Activated naive CD4-positive, alpha-beta T cell treated with anti-CD3 and anti-CD28 coated beads, Interleukin-2, amount 50 U/mL, for 72 hours (primary cell): ENCODE results near the gene PCLO. TPM values are rescaled to one million over a fixed set of nuclear protein-coding genes. Genes with fewer than 3 reads are reported as not detected.
"Not testable (repeated sequence)": the region's sequence is repeated elsewhere in the genome, so short reads cannot be mapped to it uniquely, and the experiment has no call there.

Experiments used
- ATAC-seq, 2 donors: fragments of 150-1000 bp; cut with Tn5 transposase; 2 replicates each; pipeline ENCODE4 v1.10.0; 2021; ENCODE audit warnings: mild to moderate bottlenecking in 2 of 2, moderate library complexity in 2 of 2
- DNase-seq, 2 donors: peaks; one replicate each; pipeline ENCODE4 v3.0.0; 2021 to 2022; ENCODE audit warnings: low spot score in 2 of 2
- H3K27ac Mint-ChIP-seq, 2 donors: one replicate each; pipeline ENCODE4 v1.8.0; 2022; ENCODE audit warnings: mild to moderate bottlenecking in 2 of 2, mixed read lengths in 2 of 2
- H3K36me3 Mint-ChIP-seq, 2 donors: one replicate each; pipeline ENCODE4 v1.8.0; 2022; ENCODE audit warnings: mixed read lengths in 2 of 2
- H3K9me3 Mint-ChIP-seq, 2 donors: one replicate each; pipeline ENCODE4 v1.8.0; 2022; ENCODE audit warnings: mixed read lengths in 2 of 2
- total RNA-seq, 2 donors: library from RNA; stranded (reverse); gene quantifications; one replicate each; pipeline ENCODE4 v1.2.3, GENCODE V29; 2022

The PCLO gene
- total RNA-seq, 2 donors from 2014 or later: 0.02 TPM; not detected in 1

GRCh38 chr7:82959528-82959927, 203.2 kb downstream of the PCLO start:
- Mint-ChIP-seq H3K9me3 (peaks cover 7 to 14% of the 10 kb centered on the region in 2 donors), H3K36me3 (no peaks in the 10 kb centered on the region), H3K27ac (no peak overlapping the region)
- DNase-seq (no peak), ATAC-seq (no peak)

- Mint-ChIP-seq H3K27ac (no peak overlapping the region), H3K36me3 (no peaks in the 10 kb centered on the region), H3K9me3 (peaks cover 6 to 8% of the 10 kb centered on the region in 2 donors)
- ATAC-seq (no peak), DNase-seq (no peak)
Observed at GRCh38 chr7:82957521-82957920, 205.2 kb downstream of the PCLO start.

GRCh38 chr7:82953324-82954027, 209.2 kb downstream of the PCLO start:
- ATAC-seq (no peak), DNase-seq (no peak)
- Mint-ChIP-seq H3K27ac (no peak overlapping the region), H3K36me3 (no peaks in the 10 kb centered on the region), H3K9me3 (peaks cover 17 to 28% of the 10 kb centered on the region in 2 donors)

- Mint-ChIP-seq H3K9me3 (peaks cover 22 to 37% of the 10 kb centered on the region in 2 donors), H3K36me3 (no peaks in the 10 kb centered on the region), H3K27ac (no peak overlapping the region)
- no peak for DNase-seq
- ATAC-seq: no peak
Observed at GRCh38 chr7:82950436-82950835, 212.2 kb downstream of the PCLO start.

- Mint-ChIP-seq H3K9me3 (peaks cover 18 to 24% of the 10 kb centered on the region in 2 donors), H3K36me3 (no peaks in the 10 kb centered on the region), H3K27ac (no peak overlapping the region)
- ATAC-seq: no peak
- no peak for DNase-seq
Observed at GRCh38 chr7:82945480-82945879, 217.2 kb downstream of the PCLO start.

GRCh38 chr7:82945056-82945455, 217.6 kb downstream of the PCLO start:
- no peaks in the 10 kb centered on the region for H3K36me3 Mint-ChIP-seq

GRCh38 chr7:82932516-82932915, 230.2 kb downstream of the PCLO start:
- Mint-ChIP-seq H3K9me3 (peaks cover 0 to 8% of the 10 kb centered on the region in 2 donors), H3K27ac (no peak overlapping the region), H3K36me3 (no peaks in the 10 kb centered on the region)
- ATAC-seq (no peak), DNase-seq (no peak)

More at GRCh38 chr7:82945056-82945455, 217.6 kb downstream of the PCLO start:
- DNase-seq (no peak), ATAC-seq (no peak)
- Mint-ChIP-seq H3K9me3 (peaks cover 15 to 21% of the 10 kb centered on the region in 2 donors), H3K27ac (no peak overlapping the region)

- H3K9me3 Mint-ChIP-seq: peaks cover 7 to 8% of the 10 kb centered on the region in 2 donors
- DNase-seq (no peak), ATAC-seq (no peak)
- no peak overlapping the region for H3K27ac Mint-ChIP-seq
- no peaks in the 10 kb centered on the region for H3K36me3 Mint-ChIP-seq
Observed at GRCh38 chr7:82926477-82926876, 236.2 kb downstream of the PCLO start.

- H3K27ac Mint-ChIP-seq: no peak overlapping the region
- no peaks in the 10 kb centered on the region for H3K36me3 Mint-ChIP-seq
- DNase-seq: no peak
- no peak for ATAC-seq
- peaks cover 7 to 8% of the 10 kb centered on the region in 2 donors for H3K9me3 Mint-ChIP-seq
Observed at GRCh38 chr7:82925331-82925730, 237.4 kb downstream of the PCLO start.

- no peak for ATAC-seq
- Mint-ChIP-seq H3K9me3 (peaks cover 7% of the 10 kb centered on the region in 2 donors), H3K27ac (no peak overlapping the region), H3K36me3 (no peaks in the 10 kb centered on the region)
- DNase-seq: no peak
Observed at GRCh38 chr7:82906502-82906901, 256.2 kb downstream of the PCLO start.

GRCh38 chr7:82904871-82905270, 257.8 kb downstream of the PCLO start:
- ATAC-seq (no peak), DNase-seq (no peak)
- H3K27ac Mint-ChIP-seq: no peak overlapping the region
- H3K9me3 Mint-ChIP-seq: peaks cover 0 to 4% of the 10 kb centered on the region in 2 donors
- no peaks in the 10 kb centered on the region for H3K36me3 Mint-ChIP-seq

GRCh38 chr7:82901098-82901497, 261.6 kb downstream of the PCLO start:
- DNase-seq, ATAC-seq, H3K9me3 Mint-ChIP-seq, H3K27ac Mint-ChIP-seq, H3K36me3 Mint-ChIP-seq: not testable (repeated sequence)

- Mint-ChIP-seq H3K36me3 (no peaks in the 10 kb centered on the region), H3K9me3 (peaks cover 4 to 6% of the 10 kb centered on the region in 2 donors), H3K27ac (no peak overlapping the region)
- ATAC-seq (no peak), DNase-seq (no peak)
Observed at GRCh38 chr7:82897500-82897899, 265.2 kb downstream of the PCLO start.

GRCh38 chr7:82894341-82894740, 268.3 kb downstream of the PCLO start:
- not testable (repeated sequence) for H3K27ac Mint-ChIP-seq, H3K36me3 Mint-ChIP-seq, ATAC-seq, H3K9me3 Mint-ChIP-seq, DNase-seq

GRCh38 chr7:82886324-82886723, 276.4 kb downstream of the PCLO start:
- ATAC-seq (no peak), DNase-seq (no peak)
- H3K27ac Mint-ChIP-seq: no peak overlapping the region
- peaks cover 4 to 10% of the 10 kb centered on the region in 2 donors for H3K9me3 Mint-ChIP-seq
- no peaks in the 10 kb centered on the region for H3K36me3 Mint-ChIP-seq

GRCh38 chr7:82865856-82866255, 296.8 kb downstream of the PCLO start:
- no peak for DNase-seq
- ATAC-seq: no peak
- Mint-ChIP-seq H3K36me3 (no peaks in the 10 kb centered on the region), H3K27ac (no peak overlapping the region), H3K9me3 (peaks cover 3 to 10% of the 10 kb centered on the region in 2 donors)

GRCh38 chr7:82859106-82859850, 303.4 kb downstream of the PCLO start:
- DNase-seq: no peak
- Mint-ChIP-seq H3K9me3 (peaks cover 3 to 15% of the 10 kb centered on the region in 2 donors), H3K36me3 (no peaks in the 10 kb centered on the region), H3K27ac (no peak overlapping the region)
- no peak for ATAC-seq

GRCh38 chr7:82851121-82851520, 311.6 kb downstream of the PCLO start:
- Mint-ChIP-seq H3K27ac (no peak overlapping the region), H3K36me3 (no peaks in the 10 kb centered on the region), H3K9me3 (no peaks in the 10 kb centered on the region)
- ATAC-seq: no peak
- no peak for DNase-seq
